ENCODE results near the gene PDXK.
A peak's percentile ranks its signal among the peaks of the same experiment; 100 is the strongest.

The PDXK gene

GRCh38 chr21:43777953-43778352 lies 59.0 kb downstream of the PDXK start:
- H3K4me3 ChIP-seq (ENCODE audit: low read length) = no peak overlapping the region
- no peak for DNase-seq (ENCODE audit: low read depth)
- TF ChIP-seq CTCF (IDR thresholded peaks at IDR 0.05; ENCODE audit: insufficient read depth, low read depth, low read length, missing control alignments) = no peak

- H3K4me3 ChIP-seq (ENCODE audit: low read length) = no peak overlapping the region
- no peak for TF ChIP-seq CTCF (IDR thresholded peaks at IDR 0.05; ENCODE audit: insufficient read depth, low read depth, low read length, missing control alignments)
- DNase-seq (ENCODE audit: low read depth) = peak; percentile 90
These were observed 59.8 kb downstream of the PDXK start for GRCh38 chr21:43778469-43779335.

- TF ChIP-seq CTCF (IDR thresholded peaks at IDR 0.05; ENCODE audit: insufficient read depth, low read depth, low read length, missing control alignments) = no peak
- no peak overlapping the region for H3K4me3 ChIP-seq (ENCODE audit: low read length)
- DNase-seq (ENCODE audit: low read depth) = no peak
These were observed 60.7 kb downstream of the PDXK start for GRCh38 chr21:43779660-43780059.

GRCh38 chr21:43781846-43782245 lies 62.9 kb downstream of the PDXK start:
- no peak overlapping the region for H3K4me3 ChIP-seq (ENCODE audit: low read length)
- DNase-seq (ENCODE audit: low read depth) = no peak
- TF ChIP-seq CTCF (IDR thresholded peaks at IDR 0.05; ENCODE audit: insufficient read depth, low read depth, low read length, missing control alignments) = no peak

- H3K4me3 ChIP-seq (ENCODE audit: low read length) = no peak overlapping the region
- no peak for TF ChIP-seq CTCF (IDR thresholded peaks at IDR 0.05; ENCODE audit: insufficient read depth, low read depth, low read length, missing control alignments)
- peak; percentile 91 for DNase-seq (ENCODE audit: low read depth)
These were observed 63.6 kb downstream of the PDXK start for GRCh38 chr21:43782431-43783097.

GRCh38 chr21:43783098-43783700 lies 64.3 kb downstream of the PDXK start:
- no peak for TF ChIP-seq CTCF (IDR thresholded peaks at IDR 0.05; ENCODE audit: insufficient read depth, low read depth, low read length, missing control alignments)
- H3K4me3 ChIP-seq (ENCODE audit: low read length) = no peak overlapping the region
- peak; percentile 70 for DNase-seq (ENCODE audit: low read depth)
